Stimulated activated CD4-positive, alpha-beta T cell treated with anti-CD3 and anti-CD28 coated beads, Interleukin-2, amount 100 ng/mL, for 48 hours (primary cell): ENCODE data around the gene TTC16.
"Not testable (repeated sequence)": the region's sequence is repeated elsewhere in the genome, so short reads cannot be mapped to it uniquely, and the experiment has no call there.

Experiments used
- DNase-seq, 2 donors: peaks; one replicate each; pipeline ENCODE4 v3.0.0-alpha.2; 2020

TTC16 gene

DNA sequence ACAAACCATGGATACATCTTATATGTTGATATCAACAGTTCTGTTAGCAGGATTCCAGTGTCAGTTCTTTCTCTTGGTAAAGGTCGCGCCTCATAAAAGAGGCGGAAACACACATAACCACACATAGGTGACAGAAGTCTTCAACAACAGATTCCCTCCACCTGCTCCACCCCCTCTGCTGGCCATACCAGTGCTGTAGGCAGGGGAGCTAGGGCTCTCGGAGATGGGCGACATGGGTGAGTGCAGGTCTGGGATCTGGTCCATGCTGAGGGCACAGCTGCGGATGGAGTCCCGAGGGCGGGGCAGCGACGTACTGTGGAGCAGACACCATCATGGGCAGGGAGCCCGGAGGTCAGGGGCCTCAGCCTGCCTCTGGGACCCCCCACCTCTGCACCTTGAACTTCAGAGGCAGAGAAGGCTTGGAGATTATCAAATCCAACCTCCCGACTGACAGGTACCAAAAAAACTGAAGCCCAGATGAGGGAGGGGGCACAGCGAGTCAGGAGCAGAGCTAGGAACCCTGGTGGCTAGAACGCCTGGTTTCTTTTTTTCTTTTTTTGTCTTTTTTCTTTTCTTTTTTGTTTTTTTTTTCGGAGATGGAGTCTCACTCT lies 31.2 kb downstream of the TTC16 start:
- DNase-seq, result no peak

DNA sequence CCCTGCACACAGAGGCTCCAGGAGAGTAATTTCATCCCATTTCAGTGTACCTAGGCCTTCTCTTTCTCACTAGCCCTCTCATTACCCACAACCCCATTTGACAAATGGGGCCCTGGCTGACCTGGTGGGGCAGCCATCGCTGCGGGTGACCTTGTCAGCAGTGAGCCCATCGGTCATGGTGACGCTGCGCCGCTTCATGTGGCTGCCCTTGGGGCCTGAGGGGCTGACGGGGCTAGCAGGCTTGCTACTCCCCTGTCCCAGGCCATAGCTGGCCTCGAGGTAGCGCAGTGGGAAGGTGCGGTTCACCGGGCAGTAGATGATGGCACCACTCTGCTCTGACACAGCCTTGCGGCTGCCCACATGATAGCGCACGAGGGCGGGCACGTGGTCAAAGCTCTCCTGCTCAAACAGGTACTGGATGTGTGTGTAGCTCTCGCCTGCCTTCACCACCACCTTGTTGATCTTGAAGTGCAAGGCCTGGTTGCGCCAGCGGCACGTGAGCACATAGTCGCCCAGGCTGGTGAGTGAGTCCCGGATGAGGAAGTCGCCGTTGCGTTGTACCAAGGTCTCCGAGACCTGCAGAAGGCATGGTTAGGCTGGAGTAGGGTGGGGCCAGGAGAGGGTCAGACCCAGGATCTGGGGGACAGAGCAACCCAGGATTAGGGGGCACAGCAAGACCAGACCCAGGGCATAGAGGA lies 33.4 kb downstream of the TTC16 start:
- no peak for DNase-seq

DNA sequence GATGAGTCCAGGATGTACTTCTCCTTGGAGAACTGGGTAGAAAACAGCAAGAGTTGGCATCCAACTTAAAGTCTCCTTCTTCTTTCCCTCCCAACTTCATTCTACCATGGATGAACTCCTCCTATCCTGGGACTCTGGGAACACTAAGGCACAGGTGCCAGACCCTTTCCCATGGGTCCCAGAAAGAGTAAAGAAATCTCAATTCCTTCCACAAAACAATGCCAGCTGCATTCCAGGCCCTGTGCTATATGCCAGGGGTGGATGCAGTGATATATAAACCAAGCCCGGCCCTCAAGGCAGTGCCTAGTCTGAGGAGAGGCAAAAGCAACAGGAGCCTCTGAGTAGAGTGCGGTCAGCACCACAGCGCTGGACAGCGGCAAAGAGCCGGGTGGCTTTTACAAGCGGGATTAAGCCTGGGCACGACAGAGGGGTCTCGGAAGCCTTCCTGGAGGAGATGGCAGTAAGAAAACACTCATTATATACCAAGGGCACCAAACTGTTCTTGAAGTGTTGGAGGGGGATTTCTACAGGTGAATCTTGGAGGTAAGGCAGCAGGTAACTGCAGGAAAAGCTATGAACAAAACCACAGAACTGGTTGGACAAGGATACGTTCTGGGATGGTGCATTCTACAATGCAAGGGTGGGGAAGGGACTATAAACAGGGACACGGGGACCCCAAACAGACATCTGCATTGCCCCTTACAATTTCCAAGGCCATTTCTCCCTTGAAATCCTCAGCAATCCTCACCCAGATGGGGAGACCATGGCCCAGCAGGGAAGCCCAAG lies 35.6 kb downstream of the TTC16 start:
- no peak for DNase-seq

DNA sequence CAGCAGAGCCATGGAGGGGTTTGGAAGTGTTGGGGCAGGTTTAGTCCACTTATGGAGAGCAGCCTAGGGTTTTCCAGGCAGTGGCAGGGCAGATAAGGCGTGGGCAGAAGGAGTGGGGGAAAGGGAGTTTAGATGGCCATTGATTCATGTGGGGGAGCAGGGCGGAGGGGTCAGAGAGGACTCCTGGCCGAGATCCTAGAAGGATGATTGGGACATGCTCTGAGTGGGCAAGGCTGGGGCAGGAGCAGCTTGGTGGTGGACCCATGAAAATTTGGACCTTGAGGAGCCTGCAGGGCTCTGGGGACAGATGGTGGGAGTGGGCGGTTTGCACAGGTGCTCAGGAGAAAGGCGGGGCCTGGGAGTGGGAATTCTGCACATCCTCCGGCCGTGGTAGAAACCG lies 37.3 kb downstream of the TTC16 start:
- DNase-seq, result no peak

DNA sequence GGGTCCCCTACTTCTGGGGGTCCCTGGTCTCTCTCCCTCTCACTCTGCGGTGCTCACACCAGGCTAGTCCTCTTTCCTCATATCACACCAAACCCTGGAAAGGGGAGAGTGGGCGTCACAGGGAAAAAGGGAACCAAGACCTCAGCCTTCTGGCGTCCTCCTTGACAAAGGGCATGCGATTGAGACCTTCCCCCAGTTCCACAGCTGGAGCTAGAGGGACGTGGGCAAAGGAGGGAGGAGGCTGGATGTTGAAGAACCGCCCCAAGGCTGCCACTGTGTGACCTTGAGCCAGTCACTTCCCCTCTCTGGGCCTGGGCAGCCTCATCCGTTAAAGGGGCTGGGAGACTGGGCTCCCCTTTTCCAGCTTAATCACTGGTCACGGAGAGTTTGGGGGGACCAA lies 37.7 kb downstream of the TTC16 start:
- DNase-seq, result no peak

DNA sequence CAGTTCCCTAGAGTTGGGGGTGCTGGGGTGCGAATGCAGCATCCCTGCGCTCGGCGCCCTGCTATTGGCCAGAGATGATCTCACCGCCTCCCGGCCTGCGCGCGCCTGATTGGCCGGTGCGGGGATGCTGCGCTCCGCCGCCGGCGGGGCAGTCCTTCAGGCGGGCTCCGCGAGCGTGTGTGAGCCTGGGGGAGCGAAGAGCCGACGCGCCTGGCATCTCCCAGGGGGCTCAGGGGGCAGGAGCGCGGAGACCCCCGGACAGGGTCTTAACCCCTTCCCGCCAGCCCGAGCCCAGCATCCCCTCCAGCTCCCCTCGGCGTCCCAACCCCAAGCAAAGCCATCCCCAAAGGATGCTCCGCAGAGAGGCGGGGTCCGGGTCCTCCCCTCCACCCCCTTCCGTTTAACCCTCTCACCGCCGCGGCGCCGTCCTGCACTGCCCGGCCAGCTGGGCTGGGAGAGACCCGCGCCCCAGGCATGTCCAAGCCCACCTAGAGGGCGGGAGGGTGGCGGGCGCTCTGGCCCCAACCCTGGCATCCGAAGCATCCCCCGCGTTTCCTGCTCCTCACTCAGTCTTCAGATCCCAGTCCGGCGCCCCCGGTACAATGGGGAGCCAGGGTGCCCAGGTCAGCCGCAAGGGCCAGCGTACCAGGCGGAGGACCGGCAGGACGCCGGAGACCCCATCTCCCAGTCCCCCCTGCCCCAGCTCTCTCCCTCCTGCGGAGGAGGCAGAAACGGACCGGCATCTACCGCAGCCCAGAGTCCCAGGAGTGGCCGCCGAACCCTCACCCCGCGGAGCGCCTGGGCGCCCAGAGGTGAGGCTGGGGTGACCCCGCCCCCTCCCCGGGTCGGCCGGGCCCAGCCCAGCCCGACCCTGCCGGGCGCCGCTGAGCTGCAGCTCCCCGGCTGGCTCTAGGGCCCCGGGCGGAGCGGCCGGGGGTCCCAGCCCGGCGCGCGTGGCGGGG lies 38.5 kb downstream of the TTC16 start:
- DNase-seq, result no peak

DNA sequence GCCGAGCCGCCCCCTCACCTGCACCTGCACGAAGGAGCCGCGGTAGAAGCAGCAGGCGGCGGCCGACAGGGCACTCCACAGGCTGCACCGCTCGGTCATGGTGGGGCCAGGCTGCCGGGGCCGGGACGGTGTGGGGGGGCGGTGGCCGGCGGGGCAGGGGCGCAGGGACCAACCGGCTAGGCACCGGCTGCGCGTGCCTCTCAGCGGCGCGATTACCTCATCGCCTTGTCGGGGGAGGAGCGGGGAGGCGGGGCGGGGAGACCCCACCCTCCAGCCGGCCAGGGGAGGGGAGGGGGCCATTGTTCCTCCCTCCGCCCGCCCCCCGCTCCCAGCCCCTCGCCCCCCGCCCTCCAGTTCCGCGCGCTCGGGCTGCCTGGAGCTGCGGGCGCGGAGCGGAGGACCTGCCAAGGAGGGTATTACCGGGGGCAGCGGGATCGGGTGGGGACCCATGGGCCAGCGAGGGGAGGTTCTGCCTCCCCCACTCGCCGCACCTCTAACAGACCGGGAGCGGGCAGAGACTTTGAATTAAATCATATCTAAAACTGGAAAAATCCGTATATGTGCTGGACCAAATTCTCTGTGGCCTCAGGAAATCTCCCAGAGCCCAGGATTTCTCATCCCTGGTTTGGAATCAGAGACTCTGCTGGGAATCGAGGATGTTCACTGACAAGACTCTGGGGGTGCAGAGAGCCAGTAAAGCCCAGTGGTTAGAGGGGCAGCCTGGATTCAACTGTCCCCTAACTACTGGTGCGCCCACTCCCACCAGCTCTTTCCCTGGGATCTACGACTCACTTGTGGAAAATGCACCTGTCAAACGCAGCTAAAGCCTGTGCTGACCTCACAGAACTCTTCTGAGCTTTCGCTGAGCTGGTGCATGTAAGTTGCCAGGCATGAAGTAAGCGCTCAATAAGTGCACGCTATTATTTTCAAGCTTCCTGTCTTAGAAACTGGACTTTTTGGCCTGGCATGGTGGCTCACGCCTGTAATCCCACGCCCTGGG lies 39.5 kb downstream of the TTC16 start:
- no peak for DNase-seq

DNA sequence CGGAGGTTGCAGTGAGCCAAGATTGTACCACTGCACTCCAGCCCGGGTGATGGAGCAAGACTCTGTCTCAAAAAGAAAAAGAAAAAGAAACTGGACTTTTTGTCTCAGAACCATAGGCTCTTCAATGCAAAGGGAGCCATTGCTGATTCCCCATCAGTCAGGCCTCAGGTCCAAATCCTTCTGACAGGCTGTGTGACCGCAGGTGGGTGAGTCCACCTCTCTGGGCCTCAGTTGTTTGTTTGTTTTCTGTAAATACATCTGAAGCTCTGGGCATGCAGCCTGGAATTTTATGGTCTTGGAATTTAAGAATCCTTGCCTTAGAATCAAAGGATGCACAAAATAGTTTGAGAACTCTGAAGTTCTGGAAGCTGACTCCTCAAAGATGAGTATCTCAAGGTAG lies 40.4 kb downstream of the TTC16 start:
- DNase-seq, result no peak

DNA sequence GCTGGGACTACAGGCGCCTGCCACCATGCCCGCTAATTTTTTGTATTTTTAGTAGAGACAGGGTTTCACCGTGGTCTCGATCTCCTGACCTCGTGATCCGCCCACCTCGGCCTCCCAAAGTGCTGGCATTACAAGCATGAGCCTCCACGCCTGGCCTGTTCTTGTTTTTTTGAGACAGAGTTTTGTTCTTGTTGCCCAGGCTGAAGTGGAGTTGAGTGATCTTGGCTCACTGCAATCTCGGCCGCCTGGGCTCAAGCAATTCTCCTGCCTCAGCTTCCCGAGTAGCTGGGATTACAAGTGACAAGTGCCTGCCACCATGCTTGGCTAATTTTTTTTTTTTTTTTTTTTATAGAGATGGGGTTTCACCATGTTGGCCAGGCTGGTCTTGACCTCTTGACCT lies 40.9 kb downstream of the TTC16 start:
- not testable (repeated sequence) for DNase-seq

DNA sequence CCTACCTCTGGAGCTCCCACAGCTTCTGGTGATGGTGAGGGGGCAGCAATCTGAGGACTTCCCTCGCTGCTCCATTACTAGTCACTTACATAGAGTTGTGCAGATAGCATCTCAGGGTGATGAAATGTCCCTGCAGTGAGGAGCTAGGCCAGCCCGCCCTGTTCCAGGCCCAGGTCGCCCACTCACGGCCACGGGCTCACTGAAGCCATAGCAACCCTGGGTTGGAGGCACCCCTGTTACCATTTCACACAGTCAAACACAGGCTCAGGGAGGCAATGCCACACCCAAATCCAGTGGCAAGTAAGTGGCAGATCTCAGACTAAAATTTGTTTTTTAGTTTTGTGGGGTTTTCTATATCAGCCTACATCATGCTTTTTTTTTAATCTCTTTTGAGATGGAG lies 43.0 kb downstream of the TTC16 start:
- no peak for DNase-seq

DNA sequence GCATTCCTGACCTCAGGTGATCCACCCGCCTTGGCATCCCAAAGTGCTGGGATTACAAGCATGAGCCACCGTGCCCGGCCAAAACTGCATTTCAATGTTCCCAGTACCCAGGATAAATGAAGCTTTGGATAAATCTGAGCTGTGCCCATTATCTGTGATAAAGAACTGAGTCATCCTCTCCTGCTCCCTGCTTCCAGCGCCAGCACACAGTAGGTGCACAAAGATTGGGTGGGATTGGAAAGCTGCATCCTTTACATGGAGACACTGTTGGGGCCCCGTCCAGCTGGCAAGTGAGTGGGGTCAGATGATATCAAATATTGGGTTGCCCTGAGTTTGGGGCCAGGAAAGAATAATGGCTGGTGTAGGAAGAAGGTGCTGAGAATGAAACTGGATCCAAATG lies 45.2 kb downstream of the TTC16 start:
- no peak for DNase-seq

DNA sequence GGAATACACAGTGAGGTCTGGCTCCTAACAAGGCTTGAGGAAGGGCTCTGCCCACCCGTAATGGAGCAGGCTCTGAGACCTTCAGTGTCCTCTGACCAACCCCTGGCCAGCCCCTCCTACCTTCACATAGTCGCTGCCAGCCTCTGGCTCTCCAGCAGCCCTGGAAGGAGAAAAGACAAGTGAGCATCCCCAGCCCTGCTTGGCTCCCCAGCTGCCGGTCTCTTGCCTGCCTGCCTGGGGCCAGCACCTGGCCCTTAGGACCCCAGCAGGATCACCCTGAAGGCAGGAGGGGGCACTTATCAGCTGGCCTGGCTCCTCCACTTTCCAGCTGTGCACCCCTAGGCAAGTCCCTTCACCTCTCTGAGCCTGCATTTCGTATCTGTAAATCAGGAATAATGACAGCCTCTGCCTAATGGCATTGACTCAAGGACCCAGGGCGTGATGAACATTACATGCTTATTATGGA lies 45.6 kb downstream of the TTC16 start:
- DNase-seq, result no peak

DNA sequence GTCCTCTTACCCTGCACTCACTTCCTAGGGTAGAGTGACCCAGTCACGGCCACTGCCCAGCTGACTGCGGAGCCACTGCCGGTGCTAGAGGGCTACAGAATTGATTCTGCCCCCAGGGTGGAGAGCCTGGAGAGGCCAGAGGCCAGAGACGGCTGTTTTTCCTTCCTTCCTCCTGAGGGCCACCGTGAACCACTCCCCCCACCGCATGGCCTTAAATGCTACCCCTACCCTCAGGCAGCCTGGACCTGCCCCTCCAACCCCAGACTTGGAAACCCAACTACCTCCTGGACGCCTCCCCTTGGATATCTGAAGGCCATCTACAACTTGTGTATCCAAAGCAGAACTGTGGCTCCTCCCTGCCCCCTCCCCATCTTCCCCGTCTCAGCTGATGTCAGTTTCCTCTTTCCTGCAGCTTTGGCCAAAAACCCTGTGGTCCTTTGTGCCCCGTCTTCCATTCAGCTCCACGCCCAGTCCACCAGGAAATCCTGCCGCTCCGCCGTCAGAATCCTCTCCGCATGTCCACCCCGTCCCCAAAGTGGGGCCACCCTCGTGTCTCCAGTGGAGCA lies 46.3 kb downstream of the TTC16 start:
- DNase-seq, result no peak

DNA sequence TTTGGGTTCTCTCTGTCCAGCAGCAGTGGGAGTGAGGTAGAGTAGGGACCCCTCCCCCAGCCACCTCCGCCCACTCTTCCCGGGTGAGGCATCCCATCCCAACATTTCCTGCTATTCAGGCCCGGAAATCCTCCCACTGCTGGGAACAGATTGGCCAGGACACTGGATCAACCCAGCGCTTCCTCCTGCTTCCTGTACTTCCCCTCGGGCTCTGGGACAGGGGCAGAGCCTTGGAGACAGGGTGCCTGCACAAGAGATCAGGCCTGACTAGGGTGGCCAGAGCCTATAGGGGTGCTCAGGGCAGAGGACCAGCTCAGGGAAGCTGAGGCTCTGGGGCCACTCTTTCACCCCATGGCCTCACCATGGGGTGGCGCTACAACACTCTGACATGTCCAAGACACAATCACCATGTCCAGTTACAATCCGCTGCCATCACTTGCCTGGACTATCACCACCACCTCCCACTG lies 48.1 kb downstream of the TTC16 start:
- no peak for DNase-seq

DNA sequence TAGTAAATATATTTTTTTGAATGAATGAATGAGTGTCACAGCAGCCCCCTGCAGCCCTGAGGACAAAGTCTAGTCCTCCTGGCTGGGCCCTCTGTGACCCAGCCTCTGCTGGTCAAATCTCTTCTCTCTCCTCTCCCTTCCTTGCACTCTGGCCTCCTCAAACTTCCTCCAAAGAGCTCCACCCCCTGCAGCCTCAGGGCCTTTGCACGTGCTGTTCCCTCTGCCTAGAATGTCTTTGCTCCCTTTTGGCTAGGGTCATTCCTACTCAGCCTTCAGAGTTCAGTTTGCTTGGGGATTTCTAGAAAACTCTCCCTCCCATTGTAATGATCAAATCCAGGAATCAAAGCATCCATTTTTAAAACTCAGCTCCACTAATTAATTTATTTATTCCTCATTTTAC lies 49.5 kb downstream of the TTC16 start:
- DNase-seq, result no peak

DNA sequence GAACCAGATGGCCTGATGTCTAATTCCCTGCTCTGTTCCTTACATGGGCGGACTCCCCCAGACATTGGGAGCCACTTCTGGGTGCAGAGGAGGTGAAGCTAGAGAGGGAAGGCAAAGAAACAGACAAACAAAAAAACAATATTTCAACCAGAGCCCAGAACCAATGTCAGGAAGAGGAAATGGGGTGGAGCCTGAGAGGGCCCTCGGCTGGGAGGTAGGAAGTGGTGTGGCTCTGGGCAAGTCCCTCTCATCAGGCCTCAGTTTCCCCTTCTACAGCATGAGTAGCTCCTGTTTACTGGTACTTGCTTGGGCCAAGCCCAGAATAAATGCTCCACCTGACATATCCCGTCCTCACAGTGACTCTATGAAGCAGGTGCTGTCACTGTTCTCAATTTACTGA lies 51.5 kb downstream of the TTC16 start:
- DNase-seq, result no peak

DNA sequence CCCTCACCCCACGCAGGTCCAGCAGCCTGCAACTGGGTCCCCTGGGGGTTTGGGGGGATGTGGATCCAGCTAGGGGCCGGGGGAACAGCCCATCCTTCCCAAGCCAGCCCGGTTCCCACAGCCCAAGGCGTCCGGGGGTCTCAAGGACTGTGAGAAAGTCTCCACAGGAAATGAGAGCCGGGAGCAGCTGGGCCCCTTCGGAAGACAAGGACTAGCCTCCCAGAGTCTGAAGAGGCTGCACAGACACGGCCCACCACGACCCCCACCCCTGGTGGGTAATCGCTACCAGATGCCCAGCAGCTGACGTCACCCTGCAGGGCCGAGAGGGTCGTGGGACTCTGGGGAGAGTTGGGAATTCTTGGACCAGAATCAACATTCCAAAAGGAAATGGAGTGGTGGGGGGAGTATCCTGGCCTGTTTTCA lies 52.0 kb downstream of the TTC16 start:
- DNase-seq, result no peak

DNA sequence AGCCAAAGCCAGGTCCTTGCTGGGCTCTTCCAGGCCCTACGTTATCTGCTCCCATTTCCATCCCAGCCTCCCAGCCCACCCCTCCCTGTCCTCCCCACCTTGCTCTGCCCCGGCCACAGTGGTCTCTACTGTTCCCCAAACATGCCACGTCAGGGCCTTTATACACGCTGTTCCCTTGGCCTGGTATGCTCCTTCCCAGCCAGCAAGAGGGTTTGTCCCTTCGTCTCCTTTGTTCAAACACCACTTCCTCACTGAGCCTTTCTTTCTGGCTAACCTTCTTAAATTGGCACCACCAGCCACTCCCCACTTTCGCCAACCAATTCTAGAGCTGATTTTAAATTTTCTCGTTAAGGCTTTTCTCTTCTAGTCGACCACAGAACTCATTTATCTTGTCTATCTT lies 52.8 kb downstream of the TTC16 start:
- no peak for DNase-seq

DNA sequence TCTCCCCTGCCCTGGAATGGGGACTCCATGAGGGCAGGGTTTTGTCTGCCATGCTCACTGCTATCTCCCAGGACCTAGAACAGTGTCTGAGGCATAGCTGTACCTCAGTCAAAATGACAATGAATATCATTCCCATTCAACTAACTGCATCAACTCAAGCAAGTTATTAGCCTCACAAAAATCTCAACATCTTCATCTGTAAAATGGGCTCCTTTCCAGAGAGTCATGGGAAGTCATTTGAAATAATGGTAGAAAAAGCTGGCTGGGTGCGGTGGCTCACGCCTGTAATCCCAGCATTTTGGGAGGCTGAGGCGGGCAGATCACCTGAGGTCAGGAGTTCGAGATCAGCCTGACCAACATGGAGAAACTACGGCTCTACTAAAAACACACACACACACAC lies 53.2 kb downstream of the TTC16 start:
- DNase-seq, result no peak

DNA sequence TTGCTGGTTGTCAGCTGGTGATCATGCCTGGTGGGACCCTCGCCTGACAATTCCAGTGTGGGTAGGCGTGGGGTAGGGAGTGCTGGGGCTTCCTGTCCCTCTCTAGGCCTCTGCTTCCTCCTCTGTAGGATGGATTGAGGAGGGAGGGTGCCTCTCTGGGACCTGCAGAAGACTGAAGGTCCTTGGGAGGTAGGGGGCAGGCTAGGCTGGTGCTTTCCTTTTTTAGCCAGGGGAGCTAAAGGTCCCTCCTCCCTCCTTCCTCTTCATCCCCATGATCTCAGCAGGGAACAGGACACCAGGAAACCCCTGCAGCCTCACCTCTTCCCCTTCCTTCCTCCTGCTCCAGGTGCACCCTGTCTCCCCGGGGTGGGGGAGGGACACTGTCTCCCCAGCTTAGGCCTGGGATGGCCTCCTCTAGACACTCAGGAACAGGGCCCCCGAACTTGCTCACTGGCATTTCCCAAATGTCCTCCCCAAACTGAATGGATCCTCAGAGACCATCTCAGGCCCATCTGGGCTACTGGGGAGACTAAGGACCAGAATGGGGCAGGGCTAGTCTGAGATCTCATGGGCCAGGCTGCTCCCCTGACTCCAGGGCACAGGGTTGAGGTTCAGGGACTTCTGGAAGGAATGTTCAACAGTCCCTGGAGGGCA lies 54.2 kb downstream of the TTC16 start:
- no peak for DNase-seq

DNA sequence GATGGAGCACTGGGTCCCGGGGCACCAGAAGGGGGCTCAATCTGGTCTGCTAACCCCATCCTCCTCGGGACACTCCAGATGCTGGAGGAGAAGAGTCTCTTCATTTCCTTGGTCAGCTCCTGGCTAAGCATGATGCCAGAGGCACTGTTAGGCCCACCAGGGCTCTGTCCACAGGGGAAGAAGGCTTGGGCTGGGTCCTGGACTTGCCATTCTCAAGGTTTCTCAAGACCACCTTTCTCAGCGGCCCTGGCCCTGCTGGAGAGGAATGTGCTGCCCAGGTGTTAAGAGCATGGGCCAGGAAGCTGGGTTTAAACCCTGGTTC lies 54.7 kb downstream of the TTC16 start:
- DNase-seq, result no peak
